Glutamatergic neuron (in vitro differentiated cells): ENCODE results near the gene ANKRD6. TPM values are rescaled to one million over a fixed set of nuclear protein-coding genes. Genes with fewer than 3 reads are reported as not detected.
"Not testable (repeated sequence)": the region's sequence is repeated elsewhere in the genome, so short reads cannot be mapped to it uniquely, and the experiment has no call there.

ENCODE experiments used
- DNase-seq: peaks from one replicate; pipeline ENCODE4 v3.0.0; 2022
- H3K27ac Mint-ChIP-seq: one replicate; pipeline ENCODE4 v1.8.0; 2020; ENCODE audit warnings: mild to moderate bottlenecking, mixed read lengths, inconsistent platforms; ENCODE audit not compliant: unreplicated experiment
- H3K27me3 Mint-ChIP-seq: one replicate; pipeline ENCODE4 v1.8.0; 2020; ENCODE audit warnings: mild to moderate bottlenecking, moderate library complexity, mixed read lengths, inconsistent platforms; ENCODE audit not compliant: unreplicated experiment
- H3K36me3 Mint-ChIP-seq: one replicate; pipeline ENCODE4 v1.8.0; 2020; ENCODE audit warnings: mild to moderate bottlenecking, mixed read lengths, inconsistent platforms; ENCODE audit not compliant: unreplicated experiment
- H3K4me1 Mint-ChIP-seq: one replicate; pipeline ENCODE4 v1.8.0; 2020; ENCODE audit warnings: mild to moderate bottlenecking, low read depth, mixed read lengths, inconsistent platforms; ENCODE audit not compliant: unreplicated experiment
- H3K4me3 Mint-ChIP-seq: one replicate; pipeline ENCODE4 v1.8.0; 2020; ENCODE audit warnings: mild to moderate bottlenecking, mixed read lengths, inconsistent platforms; ENCODE audit not compliant: unreplicated experiment
- H3K9me3 Mint-ChIP-seq: one replicate; pipeline ENCODE4 v1.8.0; 2020; ENCODE audit warnings: mild to moderate bottlenecking, moderate library complexity, mixed read lengths, inconsistent platforms; ENCODE audit not compliant: unreplicated experiment
- total RNA-seq: library from RNA; stranded (reverse); fragmentation: NEBNext Ultra II Directional; extraction: Animal tissue kit (Norgen Biotek cat#: 25700); gene quantifications from one replicate; pipeline ENCODE4 v1.2.1, GENCODE V29; 2021; ENCODE audit not compliant: unreplicated experiment
- TF ChIP-seq, protein P1 (sequence below): fragments of 200-600 bp; sonication (generic); IDR thresholded peaks from one replicate; pipeline ENCODE4 v1.5.0; 2021; ENCODE audit not compliant: partially characterized antibody, unreplicated experiment

The ANKRD6 gene
- total RNA-seq, 1 donor from 2014 or later = 31.9 TPM

DNA sequence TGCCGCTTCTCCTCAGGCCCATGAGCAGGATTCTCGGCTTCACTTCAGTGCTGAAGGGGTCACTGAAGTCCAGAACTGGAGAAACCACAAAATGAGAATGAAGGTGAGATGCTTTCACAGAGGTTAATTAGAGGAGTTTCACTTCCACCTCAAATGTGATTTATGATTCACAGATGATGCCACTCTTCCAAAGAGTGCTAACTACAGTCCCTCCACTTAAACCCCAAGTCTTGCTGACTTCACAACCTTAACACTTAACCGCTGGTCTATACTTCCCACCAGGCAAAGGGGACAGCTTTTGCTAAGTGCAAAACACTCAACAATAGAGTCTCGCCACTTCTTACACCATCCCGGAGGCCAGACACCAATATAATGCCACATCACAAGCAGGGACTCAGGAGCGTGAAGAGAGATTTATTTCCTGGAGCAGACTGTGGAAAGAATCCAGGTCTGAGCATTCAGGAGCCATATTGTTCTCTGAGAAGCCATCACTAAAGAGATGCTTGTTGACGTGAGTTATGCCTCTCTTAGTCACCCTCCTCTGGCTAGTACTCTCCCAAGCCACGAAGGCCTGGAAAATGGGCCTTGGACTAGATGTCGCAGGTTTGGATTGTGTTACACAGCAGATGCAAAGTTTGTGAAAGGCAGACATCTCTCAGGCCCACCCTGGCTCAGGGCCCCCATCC is 45.3 kb upstream of the ANKRD6 start:
- DNase-seq = no peak

DNA sequence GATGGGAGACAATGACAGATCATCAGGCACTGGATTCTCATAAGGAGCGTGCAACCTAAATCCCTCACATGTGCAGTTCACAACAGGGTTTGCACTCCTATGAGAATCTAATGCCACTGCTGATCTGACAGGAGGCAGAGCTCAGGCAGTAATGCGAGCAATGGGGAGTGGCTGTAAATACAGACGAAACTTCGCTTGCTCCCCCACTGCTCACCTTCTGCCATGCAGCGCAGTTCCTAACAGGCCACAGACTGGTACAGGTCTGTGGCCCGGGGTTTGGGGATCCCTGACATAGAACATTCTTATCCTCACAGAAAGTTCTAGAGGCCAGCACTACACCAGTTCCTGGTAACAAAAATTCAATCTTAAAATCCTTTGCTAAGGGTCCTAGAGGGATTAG is 44.1 kb upstream of the ANKRD6 start:
- Mint-ChIP-seq H3K27me3 (peaks cover 2% of the 10 kb centered on the region), H3K36me3 (peaks cover 5% of the 10 kb centered on the region), H3K4me1 (peaks cover 12% of the 10 kb centered on the region), H3K9me3 (peaks cover 4% of the 10 kb centered on the region), H3K4me3 (no peak overlapping the region), H3K27ac (no peak overlapping the region)
- no peak for DNase-seq
- TF ChIP-seq, protein P1, sequence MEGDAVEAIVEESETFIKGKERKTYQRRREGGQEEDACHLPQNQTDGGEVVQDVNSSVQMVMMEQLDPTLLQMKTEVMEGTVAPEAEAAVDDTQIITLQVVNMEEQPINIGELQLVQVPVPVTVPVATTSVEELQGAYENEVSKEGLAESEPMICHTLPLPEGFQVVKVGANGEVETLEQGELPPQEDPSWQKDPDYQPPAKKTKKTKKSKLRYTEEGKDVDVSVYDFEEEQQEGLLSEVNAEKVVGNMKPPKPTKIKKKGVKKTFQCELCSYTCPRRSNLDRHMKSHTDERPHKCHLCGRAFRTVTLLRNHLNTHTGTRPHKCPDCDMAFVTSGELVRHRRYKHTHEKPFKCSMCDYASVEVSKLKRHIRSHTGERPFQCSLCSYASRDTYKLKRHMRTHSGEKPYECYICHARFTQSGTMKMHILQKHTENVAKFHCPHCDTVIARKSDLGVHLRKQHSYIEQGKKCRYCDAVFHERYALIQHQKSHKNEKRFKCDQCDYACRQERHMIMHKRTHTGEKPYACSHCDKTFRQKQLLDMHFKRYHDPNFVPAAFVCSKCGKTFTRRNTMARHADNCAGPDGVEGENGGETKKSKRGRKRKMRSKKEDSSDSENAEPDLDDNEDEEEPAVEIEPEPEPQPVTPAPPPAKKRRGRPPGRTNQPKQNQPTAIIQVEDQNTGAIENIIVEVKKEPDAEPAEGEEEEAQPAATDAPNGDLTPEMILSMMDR = no peak

More for the DNA sequence above, 45.3 kb upstream of the ANKRD6 start:
- H3K9me3 Mint-ChIP-seq = peaks cover 4% of the 10 kb centered on the region
- peaks cover 12% of the 10 kb centered on the region for H3K4me1 Mint-ChIP-seq
- no peaks in the 10 kb centered on the region for H3K36me3 Mint-ChIP-seq
- TF ChIP-seq, protein P1 = no peak
- H3K4me3 Mint-ChIP-seq = no peak overlapping the region
- H3K27ac Mint-ChIP-seq = peak overlapping the region; percentile 12
- peaks cover 2% of the 10 kb centered on the region for H3K27me3 Mint-ChIP-seq

DNA sequence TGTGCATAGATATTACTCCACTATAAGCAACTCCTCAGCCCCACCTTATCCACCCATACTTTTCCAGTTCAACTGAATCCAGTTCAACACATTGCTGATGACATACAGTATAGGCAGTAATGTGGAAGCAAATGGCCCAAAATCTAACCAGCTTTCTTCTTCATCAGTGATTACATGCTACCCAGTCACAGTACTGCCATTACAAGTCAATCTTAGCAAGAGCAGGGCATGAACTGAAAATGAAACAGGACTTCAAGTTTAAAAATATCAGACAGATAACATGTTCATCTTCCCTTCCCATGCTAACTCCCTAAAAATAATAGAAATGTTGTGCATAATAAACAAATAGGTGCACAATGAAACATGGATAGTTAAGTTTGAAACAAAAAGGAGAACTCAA is 40.1 kb upstream of the ANKRD6 start:
- TF ChIP-seq, protein P1 = no peak
- Mint-ChIP-seq H3K4me1 (no peaks in the 10 kb centered on the region), H3K36me3 (peaks cover 5% of the 10 kb centered on the region), H3K27me3 (no peaks in the 10 kb centered on the region), H3K4me3 (no peak overlapping the region), H3K27ac (no peak overlapping the region), H3K9me3 (no peaks in the 10 kb centered on the region)
- DNase-seq = no peak

DNA sequence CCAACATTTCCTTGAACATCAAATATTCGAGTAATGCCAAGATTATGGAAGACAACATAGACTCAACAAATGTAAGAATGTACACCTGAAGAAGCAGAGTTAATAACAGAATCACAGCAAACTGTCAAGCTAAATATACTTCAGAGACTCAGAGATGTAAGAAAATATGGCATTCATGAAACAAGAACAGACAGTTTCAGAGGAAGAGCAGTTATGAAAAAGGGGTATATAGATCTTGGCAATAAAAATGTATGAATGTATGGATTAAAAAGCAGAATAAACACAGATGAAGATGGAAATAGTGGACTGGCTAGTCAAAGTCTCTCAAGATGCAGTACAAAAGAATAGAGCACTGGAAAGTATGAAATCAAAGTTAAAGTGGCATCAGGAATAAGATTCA is 39.3 kb upstream of the ANKRD6 start:
- H3K36me3 Mint-ChIP-seq = peaks cover 5% of the 10 kb centered on the region
- TF ChIP-seq, protein P1 = no peak
- DNase-seq = no peak
- H3K9me3 Mint-ChIP-seq = no peaks in the 10 kb centered on the region
- no peak overlapping the region for H3K4me3 Mint-ChIP-seq
- no peak overlapping the region for H3K27ac Mint-ChIP-seq
- no peaks in the 10 kb centered on the region for H3K27me3 Mint-ChIP-seq
- no peaks in the 10 kb centered on the region for H3K4me1 Mint-ChIP-seq

DNA sequence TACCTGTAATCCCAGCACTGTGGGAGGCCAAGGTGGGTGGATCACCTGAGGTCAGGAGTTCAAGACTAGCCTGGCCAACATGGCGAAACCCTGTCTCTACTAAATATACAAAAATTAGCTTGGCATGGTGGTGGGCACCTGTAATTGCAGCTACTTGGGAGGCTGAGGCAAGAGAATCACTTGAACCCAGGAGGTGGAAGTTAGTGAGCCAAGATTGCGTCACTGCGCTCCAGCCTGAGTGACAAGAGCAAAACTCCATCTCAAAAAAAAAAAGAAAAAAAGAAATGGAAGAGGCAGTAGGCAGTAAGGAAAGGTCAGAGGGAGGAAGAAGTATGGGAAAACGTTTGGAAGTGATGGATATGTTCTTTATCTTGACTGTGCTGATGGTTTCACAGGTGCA is 35.1 kb upstream of the ANKRD6 start:
- H3K36me3 Mint-ChIP-seq, H3K27me3 Mint-ChIP-seq, H3K9me3 Mint-ChIP-seq, DNase-seq, H3K27ac Mint-ChIP-seq, H3K4me1 Mint-ChIP-seq, H3K4me3 Mint-ChIP-seq: not testable (repeated sequence)
- TF ChIP-seq, protein P1 = peak; percentile 30
